ENCODE measurements around the gene COL25A1. TPM values are rescaled to one million over a fixed set of nuclear protein-coding genes. Genes with fewer than 3 reads are reported as not detected.
A peak's percentile ranks its signal among the peaks of the same experiment; 100 is the strongest.

The COL25A1 gene
- total RNA-seq, 1 donor, result 0.10 TPM

GRCh38 chr4:109256818-109257217 is 45.6 kb downstream of the COL25A1 start:
- Histone ChIP-seq H3K9me3 (ENCODE audit: low read depth, low read length) (no peaks in the 10 kb centered on the region), H3K4me1 (ENCODE audit: insufficient read depth, low read length) (no peaks in the 10 kb centered on the region), H3K4me3 (ENCODE audit: low read length) (no peak overlapping the region), H3K27me3 (ENCODE audit: insufficient read depth, low read length) (no peaks in the 10 kb centered on the region)

DNA sequence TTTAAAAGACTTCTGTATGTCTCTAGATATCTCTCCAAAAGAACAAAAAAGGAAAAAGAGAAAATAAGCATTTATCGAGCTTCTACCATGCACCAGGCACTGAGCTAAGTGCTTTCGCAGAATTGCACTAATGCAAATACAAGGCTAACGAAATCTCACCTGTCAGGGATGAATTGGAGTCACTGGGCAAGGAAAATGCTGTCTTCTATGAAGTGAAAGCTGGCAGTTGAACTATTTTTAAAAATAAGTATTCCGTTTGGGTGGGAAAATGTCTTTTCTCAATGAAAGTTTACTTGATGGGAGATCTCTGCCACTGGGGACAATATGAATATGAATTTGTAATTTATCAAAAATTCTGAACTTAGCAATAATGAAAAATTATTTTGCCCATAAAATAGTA is 47.6 kb downstream of the COL25A1 start:
- Histone ChIP-seq H3K9me3 (ENCODE audit: low read depth, low read length) (no peaks in the 10 kb centered on the region), H3K4me1 (ENCODE audit: insufficient read depth, low read length) (no peaks in the 10 kb centered on the region), H3K4me3 (ENCODE audit: low read length) (no peak overlapping the region), H3K27me3 (ENCODE audit: insufficient read depth, low read length) (no peaks in the 10 kb centered on the region)

GRCh38 chr4:109251396-109251795 is 51.1 kb downstream of the COL25A1 start:
- H3K4me1 ChIP-seq (ENCODE audit: insufficient read depth, low read length), result no peaks in the 10 kb centered on the region
- H3K27me3 ChIP-seq (ENCODE audit: insufficient read depth, low read length), result no peaks in the 10 kb centered on the region
- H3K9me3 ChIP-seq (ENCODE audit: low read depth, low read length), result no peaks in the 10 kb centered on the region
- H3K4me3 ChIP-seq (ENCODE audit: low read length), result no peak overlapping the region

DNA sequence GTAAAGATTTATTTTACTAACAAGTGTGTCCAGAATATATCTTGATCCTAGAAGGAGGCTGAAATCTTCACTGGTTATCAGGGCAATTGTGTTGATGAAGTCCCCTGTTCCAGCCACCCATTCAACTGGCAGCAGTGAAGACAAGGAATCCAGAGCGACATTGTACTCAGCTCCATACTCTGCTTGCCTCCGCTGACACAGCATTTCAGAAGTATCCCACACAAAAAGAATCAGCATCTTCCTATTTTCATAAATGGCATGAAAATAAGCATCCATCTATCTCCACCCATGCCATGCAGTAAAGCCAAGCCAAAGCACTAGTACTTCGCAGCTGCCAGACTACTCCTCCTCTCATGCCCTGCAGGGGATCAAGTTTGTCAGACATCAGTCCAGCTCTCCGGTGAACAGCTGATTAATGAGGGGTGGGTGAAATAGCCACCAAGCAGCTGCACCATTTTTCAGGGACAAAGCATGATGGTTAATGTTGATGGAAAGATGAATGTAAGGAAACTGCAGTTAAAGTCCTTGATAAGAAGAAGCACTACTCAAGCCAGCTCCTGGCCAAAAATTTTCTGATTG is 54.0 kb downstream of the COL25A1 start:
- H3K4me3 ChIP-seq (ENCODE audit: low read length), result no peak overlapping the region
- no peaks in the 10 kb centered on the region for H3K9me3 ChIP-seq (ENCODE audit: low read depth, low read length)
- H3K27me3 ChIP-seq (ENCODE audit: insufficient read depth, low read length), result no peaks in the 10 kb centered on the region
- H3K4me1 ChIP-seq (ENCODE audit: insufficient read depth, low read length), result no peaks in the 10 kb centered on the region

GRCh38 chr4:109243871-109244270 is 58.6 kb downstream of the COL25A1 start:
- H3K9me3 ChIP-seq (ENCODE audit: low read depth, low read length), result no peaks in the 10 kb centered on the region
- H3K4me1 ChIP-seq (ENCODE audit: insufficient read depth, low read length), result no peaks in the 10 kb centered on the region
- H3K27me3 ChIP-seq (ENCODE audit: insufficient read depth, low read length), result no peaks in the 10 kb centered on the region
- H3K4me3 ChIP-seq (ENCODE audit: low read length), result no peak overlapping the region

GRCh38 chr4:109238746-109239145 is 63.7 kb downstream of the COL25A1 start:
- no peaks in the 10 kb centered on the region for H3K4me1 ChIP-seq (ENCODE audit: insufficient read depth, low read length)
- H3K9me3 ChIP-seq (ENCODE audit: low read depth, low read length), result no peaks in the 10 kb centered on the region
- H3K4me3 ChIP-seq (ENCODE audit: low read length), result peak overlapping the region; percentile 8
- no peaks in the 10 kb centered on the region for H3K27me3 ChIP-seq (ENCODE audit: insufficient read depth, low read length)

DNA sequence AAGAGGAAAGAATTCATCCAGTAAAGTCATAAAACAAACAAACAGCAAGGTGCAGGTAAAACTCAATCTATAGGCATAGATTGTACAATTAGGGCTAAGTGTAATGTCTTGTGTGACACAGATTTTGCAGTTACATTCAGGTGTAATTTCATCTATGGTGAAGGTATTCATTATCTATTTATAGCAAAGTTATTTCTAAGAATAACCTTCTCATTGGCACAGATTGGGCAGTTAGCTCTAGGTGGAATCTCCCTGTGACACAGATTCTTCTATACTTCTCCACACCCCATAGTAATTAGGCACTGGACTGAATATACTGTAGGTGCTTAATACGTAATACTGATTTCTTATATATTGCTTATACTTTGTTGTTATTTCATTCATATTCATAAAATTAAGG is 66.8 kb downstream of the COL25A1 start:
- Histone ChIP-seq H3K4me3 (ENCODE audit: low read length) (no peak overlapping the region), H3K9me3 (ENCODE audit: low read depth, low read length) (no peaks in the 10 kb centered on the region), H3K4me1 (ENCODE audit: insufficient read depth, low read length) (no peaks in the 10 kb centered on the region), H3K27me3 (ENCODE audit: insufficient read depth, low read length) (no peaks in the 10 kb centered on the region)

- Histone ChIP-seq H3K4me3 (ENCODE audit: low read length) (no peak overlapping the region), H3K9me3 (ENCODE audit: low read depth, low read length) (no peaks in the 10 kb centered on the region), H3K27me3 (ENCODE audit: insufficient read depth, low read length) (no peaks in the 10 kb centered on the region), H3K4me1 (ENCODE audit: insufficient read depth, low read length) (no peaks in the 10 kb centered on the region)
Measured at GRCh38 chr4:109234596-109234995, 67.9 kb downstream of the COL25A1 start.

- no peaks in the 10 kb centered on the region for H3K27me3 ChIP-seq (ENCODE audit: insufficient read depth, low read length)
- no peaks in the 10 kb centered on the region for H3K4me1 ChIP-seq (ENCODE audit: insufficient read depth, low read length)
- no peak overlapping the region for H3K4me3 ChIP-seq (ENCODE audit: low read length)
- no peaks in the 10 kb centered on the region for H3K9me3 ChIP-seq (ENCODE audit: low read depth, low read length)
Measured at GRCh38 chr4:109233570-109233969, 68.9 kb downstream of the COL25A1 start.

- no peaks in the 10 kb centered on the region for H3K27me3 ChIP-seq (ENCODE audit: insufficient read depth, low read length)
- no peaks in the 10 kb centered on the region for H3K4me1 ChIP-seq (ENCODE audit: insufficient read depth, low read length)
- H3K9me3 ChIP-seq (ENCODE audit: low read depth, low read length), result no peaks in the 10 kb centered on the region
- H3K4me3 ChIP-seq (ENCODE audit: low read length), result no peak overlapping the region
Measured at GRCh38 chr4:109232681-109233080, 69.8 kb downstream of the COL25A1 start.

GRCh38 chr4:109231331-109231730 is 71.1 kb downstream of the COL25A1 start:
- no peaks in the 10 kb centered on the region for H3K9me3 ChIP-seq (ENCODE audit: low read depth, low read length)
- H3K4me3 ChIP-seq (ENCODE audit: low read length), result no peak overlapping the region
- no peaks in the 10 kb centered on the region for H3K4me1 ChIP-seq (ENCODE audit: insufficient read depth, low read length)
- no peaks in the 10 kb centered on the region for H3K27me3 ChIP-seq (ENCODE audit: insufficient read depth, low read length)

DNA sequence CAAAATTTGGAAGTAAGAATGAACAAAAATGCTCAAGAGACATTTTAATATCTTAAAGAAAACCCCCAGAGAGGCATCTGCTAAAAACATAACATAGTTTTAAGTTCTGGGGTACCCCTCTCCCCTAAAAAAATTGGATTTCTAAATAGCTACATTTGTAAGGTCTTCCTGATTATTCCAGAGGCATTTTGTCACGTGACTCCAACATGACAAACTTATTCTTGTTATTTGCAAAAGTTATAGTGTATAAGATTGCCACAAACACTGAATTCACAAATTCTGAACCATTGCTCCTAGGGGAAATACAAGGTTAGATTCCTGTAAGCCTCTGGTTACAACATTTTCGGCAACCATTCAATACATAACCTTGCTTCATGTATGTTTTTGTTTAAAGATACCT is 73.4 kb downstream of the COL25A1 start:
- Histone ChIP-seq H3K9me3 (ENCODE audit: low read depth, low read length) (no peaks in the 10 kb centered on the region), H3K27me3 (ENCODE audit: insufficient read depth, low read length) (no peaks in the 10 kb centered on the region), H3K4me1 (ENCODE audit: insufficient read depth, low read length) (no peaks in the 10 kb centered on the region), H3K4me3 (ENCODE audit: low read length) (no peak overlapping the region)

GRCh38 chr4:109218288-109218687 is 84.2 kb downstream of the COL25A1 start:
- peaks cover 2% of the 10 kb centered on the region for H3K27me3 ChIP-seq (ENCODE audit: insufficient read depth, low read length)
- H3K4me3 ChIP-seq (ENCODE audit: low read length), result no peak overlapping the region
- no peaks in the 10 kb centered on the region for H3K9me3 ChIP-seq (ENCODE audit: low read depth, low read length)
- no peaks in the 10 kb centered on the region for H3K4me1 ChIP-seq (ENCODE audit: insufficient read depth, low read length)

DNA sequence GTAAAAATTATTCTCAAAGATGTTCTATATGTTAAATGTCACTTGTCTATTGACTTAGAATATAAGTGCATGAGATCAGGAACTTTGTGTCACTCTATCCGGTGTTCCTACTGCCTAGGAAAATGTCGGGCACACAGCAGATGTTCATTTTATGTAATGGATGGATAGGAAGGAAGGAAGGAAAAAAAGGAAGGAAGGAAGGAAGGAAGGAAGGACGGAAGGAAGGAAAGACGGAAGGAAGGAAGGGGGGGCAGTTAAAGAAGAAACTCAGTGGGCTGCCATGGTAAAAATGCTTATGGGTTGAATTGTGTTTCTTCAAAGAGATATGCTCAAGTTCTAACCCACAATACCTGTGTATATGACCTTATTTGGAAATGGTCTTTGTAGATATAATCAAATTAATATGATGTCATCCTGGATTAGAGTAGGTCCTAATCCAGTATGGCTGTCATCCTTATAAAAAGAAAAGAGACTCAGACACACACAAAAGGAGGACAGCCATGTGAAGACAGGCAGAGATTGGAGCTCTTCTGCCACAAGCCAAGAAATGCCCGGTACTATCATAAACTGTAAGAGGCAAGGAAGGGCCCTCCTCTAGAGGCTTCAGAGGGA is 86.3 kb downstream of the COL25A1 start:
- H3K4me3 ChIP-seq (ENCODE audit: low read length), result no peak overlapping the region
- H3K27me3 ChIP-seq (ENCODE audit: insufficient read depth, low read length), result peaks cover 2% of the 10 kb centered on the region
- no peaks in the 10 kb centered on the region for H3K9me3 ChIP-seq (ENCODE audit: low read depth, low read length)
- H3K4me1 ChIP-seq (ENCODE audit: insufficient read depth, low read length), result no peaks in the 10 kb centered on the region

DNA sequence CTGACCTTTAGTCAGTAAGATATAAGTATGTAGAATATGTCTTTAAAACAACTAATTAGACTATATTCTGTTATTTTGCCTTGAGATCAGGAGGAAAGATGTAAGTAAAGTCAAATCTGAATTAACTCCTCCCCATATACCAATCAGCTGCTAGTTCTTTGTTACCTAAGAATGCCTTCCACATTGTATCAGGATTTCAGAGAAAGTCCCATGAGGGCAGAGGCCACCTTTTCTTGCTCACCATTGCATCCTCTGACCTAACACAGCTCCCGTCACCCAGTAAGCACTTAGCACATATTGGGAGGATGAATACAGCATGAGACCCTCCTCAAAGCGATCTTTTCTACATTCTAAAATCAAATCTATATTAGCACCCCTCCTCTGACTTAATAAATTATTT is 87.0 kb downstream of the COL25A1 start:
- Histone ChIP-seq H3K27me3 (ENCODE audit: insufficient read depth, low read length) (peaks cover 2% of the 10 kb centered on the region), H3K4me3 (ENCODE audit: low read length) (no peak overlapping the region), H3K4me1 (ENCODE audit: insufficient read depth, low read length) (no peaks in the 10 kb centered on the region), H3K9me3 (ENCODE audit: low read depth, low read length) (no peaks in the 10 kb centered on the region)

GRCh38 chr4:109214622-109215301 is 87.7 kb downstream of the COL25A1 start:
- Histone ChIP-seq H3K4me3 (ENCODE audit: low read length) (no peak overlapping the region), H3K27me3 (ENCODE audit: insufficient read depth, low read length) (no peaks in the 10 kb centered on the region), H3K9me3 (ENCODE audit: low read depth, low read length) (no peaks in the 10 kb centered on the region), H3K4me1 (ENCODE audit: insufficient read depth, low read length) (no peaks in the 10 kb centered on the region)
